ENCODE data around the gene GRHPR. TPM values are rescaled to one million over a fixed set of nuclear protein-coding genes. Genes with fewer than 3 reads are reported as not detected.

Gene GRHPR
- total RNA-seq, 1 experiment from 2014 or later: 80.7 TPM

- Mint-ChIP-seq H3K36me3 (no peaks in the 10 kb centered on the region), H3K9me3 (no peaks in the 10 kb centered on the region), H3K4me3 (no peak overlapping the region), H3K27ac (no peak overlapping the region), H3K27me3 (ENCODE audit: low read depth) (peaks cover 2% of the 10 kb centered on the region; the same call in 1 of the 2 replicates), H3K4me1 (peaks cover 34% of the 10 kb centered on the region)
- ChIA-PET CTCF (interaction anchor here (0.5 to 3.8 kb wide), 58 partner anchors 9 to 654 kb away, joined by 3 to 41 read pairs (median 5); partner anchors contain the start of genes GRHPR, POLR1E, ZBTB5 and ZCCHC7), POLR2A (no interaction called here)
- DNase-seq (ENCODE audit: low spot score) (no peak), ATAC-seq (no peak)
- no peak for TF ChIP-seq ZNF121 (CRISPR knock-in tag; IDR thresholded peaks at IDR 0.05)
- no peak for TF ChIP-seq JAZF1 (CRISPR knock-in tag; IDR thresholded peaks at IDR 0.05)
- no peak for TF ChIP-seq ARID4B (CRISPR knock-in tag; IDR thresholded peaks at IDR 0.05; ENCODE audit: borderline replicate concordance)
- TF ChIP-seq CREM (CRISPR knock-in tag; IDR thresholded peaks at IDR 0.05): no peak
- TF ChIP-seq USF1 (CRISPR knock-in tag; IDR thresholded peaks at IDR 0.05): no peak
- TF ChIP-seq GTF2I (CRISPR knock-in tag; conservative IDR thresholded peaks at IDR 0.05): no peak
- TF ChIP-seq PRRX2 (CRISPR knock-in tag; IDR thresholded peaks at IDR 0.05): no peak
- TF ChIP-seq ZNF671 (CRISPR knock-in tag; IDR thresholded peaks at IDR 0.05): no peak
- TF ChIP-seq AR (CRISPR knock-in tag; IDR thresholded peaks at IDR 0.05): no peak
- TF ChIP-seq ZNF317 (CRISPR knock-in tag; IDR thresholded peaks at IDR 0.05; ENCODE audit: borderline replicate concordance, low read depth): no peak
- no peak for TF ChIP-seq PRDM15 (CRISPR knock-in tag; IDR thresholded peaks at IDR 0.05)
- TF ChIP-seq TP53 (CRISPR knock-in tag; IDR thresholded peaks at IDR 0.05): no peak
These were observed 12.1 kb upstream of the GRHPR start for GRCh38 chr9:37410354-37410861.

Data from WTC11 (cell line).